ENCODE data around the gene BMP7.

BMP7 gene

GRCh38 chr20:57274299-57274698 is 7.9 kb upstream of the BMP7 start:
- Mint-ChIP-seq H3K27ac (peak overlapping the region; percentile 27), H3K27me3 (ENCODE audit: low read depth, poor library complexity) (peaks cover 16% of the 10 kb centered on the region), H3K4me1 (peaks cover 87% of the 10 kb centered on the region), H3K4me3 (no peak overlapping the region), H3K9me3 (no peaks in the 10 kb centered on the region), H3K36me3 (ENCODE audit: low read depth) (no peaks in the 10 kb centered on the region)
- no peak for TF ChIP-seq CTCF (IDR thresholded peaks at IDR 0.05)
- DNase-seq: no peak

- H3K27me3 Mint-ChIP-seq (ENCODE audit: low read depth, poor library complexity): peaks cover 26% of the 10 kb centered on the region
- no peak overlapping the region for H3K4me3 Mint-ChIP-seq
- H3K27ac Mint-ChIP-seq: peak overlapping the region; percentile 61
- no peaks in the 10 kb centered on the region for H3K36me3 Mint-ChIP-seq (ENCODE audit: low read depth)
- DNase-seq: no peak
- no peaks in the 10 kb centered on the region for H3K9me3 Mint-ChIP-seq
- TF ChIP-seq CTCF (IDR thresholded peaks at IDR 0.05): no peak
- peaks cover 81% of the 10 kb centered on the region for H3K4me1 Mint-ChIP-seq
Observed at GRCh38 chr20:57272883-57273535, 6.6 kb upstream of the BMP7 start.

- no peak for TF ChIP-seq CTCF (IDR thresholded peaks at IDR 0.05)
- no peak overlapping the region for H3K4me3 Mint-ChIP-seq
- peaks cover 38% of the 10 kb centered on the region for H3K27me3 Mint-ChIP-seq (ENCODE audit: low read depth, poor library complexity)
- no peak for DNase-seq
- no peaks in the 10 kb centered on the region for H3K36me3 Mint-ChIP-seq (ENCODE audit: low read depth)
- no peaks in the 10 kb centered on the region for H3K9me3 Mint-ChIP-seq
- H3K4me1 Mint-ChIP-seq: peaks cover 70% of the 10 kb centered on the region
- H3K27ac Mint-ChIP-seq: no peak overlapping the region
Observed at GRCh38 chr20:57270204-57270984, 4.0 kb upstream of the BMP7 start.

- Mint-ChIP-seq H3K4me1 (peaks cover 64% of the 10 kb centered on the region), H3K4me3 (no peak overlapping the region), H3K36me3 (ENCODE audit: low read depth) (no peaks in the 10 kb centered on the region), H3K9me3 (no peaks in the 10 kb centered on the region), H3K27me3 (ENCODE audit: low read depth, poor library complexity) (peaks cover 37% of the 10 kb centered on the region), H3K27ac (no peak overlapping the region)
- TF ChIP-seq CTCF (IDR thresholded peaks at IDR 0.05): no peak
- no peak for DNase-seq
Observed at GRCh38 chr20:57269148-57269984, 2.9 kb upstream of the BMP7 start.

GRCh38 chr20:57268399-57269076 is 2.1 kb upstream of the BMP7 start:
- peaks cover 37% of the 10 kb centered on the region for H3K27me3 Mint-ChIP-seq (ENCODE audit: low read depth, poor library complexity)
- H3K36me3 Mint-ChIP-seq (ENCODE audit: low read depth): no peaks in the 10 kb centered on the region
- no peaks in the 10 kb centered on the region for H3K9me3 Mint-ChIP-seq
- H3K27ac Mint-ChIP-seq: peak overlapping the region; percentile 37
- peaks cover 65% of the 10 kb centered on the region for H3K4me1 Mint-ChIP-seq
- TF ChIP-seq CTCF (IDR thresholded peaks at IDR 0.05): no peak
- H3K4me3 Mint-ChIP-seq: no peak overlapping the region
- DNase-seq: no peak
